Gastroesophageal sphincter (tissue), 3 donors: ENCODE data around the gene TRPC4AP.

ENCODE experiments used
- EP300 ChIP-seq: sonication (generic); formaldehyde crosslinking; IDR thresholded peaks from one replicate; pipeline ENCODE4 v1.6.1; 2017; ENCODE audit warnings: antibody characterized with exemption, mild to moderate bottlenecking
- POLR2A ChIP-seq, 2 donors: fragments of 450-650 bp; IDR thresholded peaks; one replicate each; pipeline ENCODE4 v1.6.1; 2017; ENCODE audit warnings: antibody characterized with exemption in 2 of 2, mild to moderate bottlenecking in 2 of 2, moderate library complexity in 1 of 2
- POLR2AphosphoS5 ChIP-seq: sonication (generic); formaldehyde crosslinking; IDR thresholded peaks from one replicate; pipeline ENCODE4 v1.6.1; 2017; ENCODE audit warnings: antibody characterized with exemption
- TF ChIP-seq, protein P1 (sequence below), 4 experiments: fragments of 200-600 bp in 2 of 4; fragments of 450-650 bp in 2 of 4; sonication (generic) in 1 of 4; IDR thresholded peaks; one replicate each; pipeline ENCODE4 v1.5.1; 2017 to 2019; ENCODE audit warnings: antibody characterized with exemption in 4 of 4, mild to moderate bottlenecking in 2 of 4, moderate library complexity in 2 of 4

DNA sequence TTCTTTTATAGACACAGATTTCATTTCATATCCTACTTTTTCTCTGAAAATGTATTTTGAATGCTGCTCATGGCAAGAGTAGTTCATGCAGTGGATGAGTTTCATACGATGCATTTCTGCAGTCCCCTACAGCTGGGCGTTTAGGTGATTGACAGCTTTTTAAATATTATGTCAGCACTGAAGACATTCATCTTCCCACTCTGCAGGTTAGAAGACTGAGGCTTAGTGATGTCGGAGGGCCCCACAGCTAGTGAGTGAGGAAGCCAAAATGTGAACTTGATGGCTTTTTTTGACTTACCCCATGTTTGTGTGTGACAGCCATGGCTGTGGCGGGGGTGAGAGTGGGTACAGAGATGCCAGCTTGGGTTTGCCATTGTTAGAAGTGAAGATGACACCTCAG is 103.5 kb downstream of the TRPC4AP start:
- no peak for TF ChIP-seq EP300
- no peak for TF ChIP-seq POLR2AphosphoS5
- TF ChIP-seq, protein P1, sequence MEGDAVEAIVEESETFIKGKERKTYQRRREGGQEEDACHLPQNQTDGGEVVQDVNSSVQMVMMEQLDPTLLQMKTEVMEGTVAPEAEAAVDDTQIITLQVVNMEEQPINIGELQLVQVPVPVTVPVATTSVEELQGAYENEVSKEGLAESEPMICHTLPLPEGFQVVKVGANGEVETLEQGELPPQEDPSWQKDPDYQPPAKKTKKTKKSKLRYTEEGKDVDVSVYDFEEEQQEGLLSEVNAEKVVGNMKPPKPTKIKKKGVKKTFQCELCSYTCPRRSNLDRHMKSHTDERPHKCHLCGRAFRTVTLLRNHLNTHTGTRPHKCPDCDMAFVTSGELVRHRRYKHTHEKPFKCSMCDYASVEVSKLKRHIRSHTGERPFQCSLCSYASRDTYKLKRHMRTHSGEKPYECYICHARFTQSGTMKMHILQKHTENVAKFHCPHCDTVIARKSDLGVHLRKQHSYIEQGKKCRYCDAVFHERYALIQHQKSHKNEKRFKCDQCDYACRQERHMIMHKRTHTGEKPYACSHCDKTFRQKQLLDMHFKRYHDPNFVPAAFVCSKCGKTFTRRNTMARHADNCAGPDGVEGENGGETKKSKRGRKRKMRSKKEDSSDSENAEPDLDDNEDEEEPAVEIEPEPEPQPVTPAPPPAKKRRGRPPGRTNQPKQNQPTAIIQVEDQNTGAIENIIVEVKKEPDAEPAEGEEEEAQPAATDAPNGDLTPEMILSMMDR (IDR thresholded peaks at IDR 0.05): no peak
- TF ChIP-seq POLR2A (IDR thresholded peaks at IDR 0.05): no peak
